GM18505 (cell line): ENCODE measurements around the gene SAXO1.

ENCODE experiments used
- ATAC-seq: cut with Tn5 transposase; IDR thresholded peaks from one replicate; pipeline ENCODE4 v1.9.1; 2021; ENCODE audit not compliant: unreplicated experiment
- POLR2A ChIP-seq: IDR thresholded peaks from 4 replicates; pipeline ENCODE4 v1.6.1; 2011; ENCODE audit warnings: borderline replicate concordance; ENCODE audit not compliant: insufficient read depth, insufficient read length; ENCODE audit errors: extremely low read depth

The SAXO1 gene

DNA sequence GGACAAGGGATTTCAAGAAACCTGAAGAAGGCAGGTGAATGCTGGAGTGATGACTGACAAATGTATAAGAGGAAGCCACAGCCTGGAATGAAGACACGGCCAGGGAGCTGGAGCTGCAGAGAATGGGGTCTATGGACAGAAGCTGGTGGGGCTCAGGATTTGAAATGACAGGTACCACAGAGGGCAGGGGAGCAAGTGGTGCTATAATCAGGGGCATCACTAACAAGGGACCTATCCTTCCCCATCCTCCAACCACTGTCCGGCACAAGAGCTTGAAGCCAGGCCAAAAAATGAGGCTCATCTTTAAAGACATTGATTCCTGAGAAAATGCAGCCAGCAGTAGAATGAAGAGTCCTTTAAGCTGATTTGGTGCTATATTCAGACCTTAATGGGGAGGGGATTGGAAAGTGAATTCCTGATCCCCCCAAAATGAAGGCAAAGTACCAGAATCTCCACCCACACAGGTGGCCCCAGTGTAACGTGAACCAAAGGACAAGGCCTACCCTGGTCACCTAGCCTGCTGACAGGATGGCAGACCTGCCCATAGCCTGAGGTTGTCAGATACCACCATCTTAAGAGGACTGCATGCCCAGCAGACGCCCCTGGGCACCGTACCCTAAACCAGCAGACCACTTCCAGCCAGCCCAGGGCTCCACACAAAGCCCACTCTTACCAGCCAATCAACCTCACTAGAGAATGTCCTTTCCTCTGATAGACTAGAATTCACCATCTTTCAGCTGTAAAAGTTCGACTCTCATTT lies 109.2 kb downstream of the SAXO1 start:
- no peak for ATAC-seq
- TF ChIP-seq POLR2A: no peak

DNA sequence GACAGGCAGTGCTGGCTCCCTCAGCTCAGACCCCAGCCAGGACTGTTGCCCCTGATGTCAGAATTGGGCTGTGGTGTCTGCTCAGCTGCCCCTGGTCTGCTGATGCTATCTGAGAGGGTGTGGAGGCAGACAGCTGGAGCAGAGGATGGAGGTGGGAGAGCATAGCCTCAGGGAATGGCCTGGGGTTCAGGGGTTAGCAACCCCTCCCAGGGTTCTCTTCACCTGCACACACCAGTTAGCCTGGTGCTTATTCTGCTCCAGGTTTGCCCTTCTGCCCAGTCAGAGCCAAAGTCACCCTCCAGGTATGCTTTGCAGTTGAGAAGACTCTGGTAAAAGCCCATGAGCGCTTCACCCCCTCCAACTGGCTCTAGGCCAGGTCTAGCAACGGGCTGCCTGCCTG lies 109.8 kb downstream of the SAXO1 start:
- no peak for ATAC-seq
- no peak for TF ChIP-seq POLR2A

DNA sequence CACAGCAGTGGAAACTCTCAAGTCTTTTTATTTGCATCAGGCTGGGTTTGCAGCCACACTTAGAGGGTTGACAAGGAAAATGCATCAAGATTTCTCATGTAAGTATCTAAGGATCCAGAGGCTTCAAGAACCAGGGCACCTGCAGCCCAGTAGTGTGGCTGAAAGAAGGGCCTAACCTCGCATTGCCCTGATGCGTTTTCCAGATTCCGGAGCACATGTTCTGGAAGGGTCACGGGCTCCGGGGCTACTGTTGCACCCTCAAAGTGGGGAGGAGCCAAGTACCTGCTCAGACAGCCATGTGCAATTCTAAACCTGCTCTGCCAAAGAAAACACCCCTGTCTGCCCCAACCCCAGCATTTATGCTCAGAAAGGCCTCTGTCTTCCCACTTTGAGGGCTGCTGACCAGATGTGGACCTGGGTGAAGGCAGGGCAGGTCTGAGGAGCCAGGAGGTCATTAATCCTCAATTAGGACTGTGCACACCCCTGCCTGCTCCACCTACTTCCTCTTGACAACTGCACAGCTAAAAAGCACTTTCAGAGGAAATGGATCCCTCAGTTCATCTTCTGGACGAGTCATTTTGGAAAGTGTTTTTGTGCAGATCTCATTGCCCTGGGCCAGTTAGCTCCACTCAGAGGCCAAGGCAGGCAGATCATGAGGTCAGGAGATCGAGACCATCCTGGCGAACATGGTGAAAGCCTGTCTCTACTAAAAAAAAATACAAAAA lies 110.7 kb downstream of the SAXO1 start:
- no peak for TF ChIP-seq POLR2A
- no peak for ATAC-seq

DNA sequence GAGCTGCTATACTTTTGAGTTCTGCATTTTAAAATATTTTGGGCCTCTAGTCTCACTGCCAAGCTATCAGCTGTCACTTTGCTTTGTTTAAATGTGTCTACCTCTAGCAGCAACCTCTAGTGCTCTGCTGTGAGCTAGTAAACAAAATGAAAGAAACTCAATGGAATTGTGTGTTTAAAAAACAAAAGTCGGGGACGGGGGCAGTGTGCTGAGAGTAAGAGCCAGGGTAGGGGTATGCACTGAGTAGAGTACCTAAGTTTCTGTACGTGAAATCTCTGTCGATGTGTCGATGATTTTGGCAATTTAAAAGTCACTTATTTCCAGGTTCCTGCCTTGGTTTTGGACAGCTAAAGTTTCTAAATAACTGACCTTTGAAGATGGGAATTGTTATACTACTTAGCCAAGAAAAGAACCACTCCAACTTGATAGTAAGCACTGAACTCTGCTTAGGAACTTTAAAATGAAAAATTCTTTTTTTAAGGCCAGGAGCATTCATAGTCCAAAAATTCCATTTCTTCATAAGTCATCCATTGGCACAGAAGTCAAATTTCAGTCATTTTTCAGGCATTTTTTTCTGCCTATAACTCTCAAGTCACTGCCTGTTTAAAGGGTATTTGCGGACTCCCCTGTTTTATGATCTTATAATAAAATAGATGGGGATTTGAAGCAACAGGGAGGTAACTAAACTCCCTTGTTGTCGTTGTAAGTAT lies 111.5 kb downstream of the SAXO1 start:
- TF ChIP-seq POLR2A: no peak
- ATAC-seq: no peak

DNA sequence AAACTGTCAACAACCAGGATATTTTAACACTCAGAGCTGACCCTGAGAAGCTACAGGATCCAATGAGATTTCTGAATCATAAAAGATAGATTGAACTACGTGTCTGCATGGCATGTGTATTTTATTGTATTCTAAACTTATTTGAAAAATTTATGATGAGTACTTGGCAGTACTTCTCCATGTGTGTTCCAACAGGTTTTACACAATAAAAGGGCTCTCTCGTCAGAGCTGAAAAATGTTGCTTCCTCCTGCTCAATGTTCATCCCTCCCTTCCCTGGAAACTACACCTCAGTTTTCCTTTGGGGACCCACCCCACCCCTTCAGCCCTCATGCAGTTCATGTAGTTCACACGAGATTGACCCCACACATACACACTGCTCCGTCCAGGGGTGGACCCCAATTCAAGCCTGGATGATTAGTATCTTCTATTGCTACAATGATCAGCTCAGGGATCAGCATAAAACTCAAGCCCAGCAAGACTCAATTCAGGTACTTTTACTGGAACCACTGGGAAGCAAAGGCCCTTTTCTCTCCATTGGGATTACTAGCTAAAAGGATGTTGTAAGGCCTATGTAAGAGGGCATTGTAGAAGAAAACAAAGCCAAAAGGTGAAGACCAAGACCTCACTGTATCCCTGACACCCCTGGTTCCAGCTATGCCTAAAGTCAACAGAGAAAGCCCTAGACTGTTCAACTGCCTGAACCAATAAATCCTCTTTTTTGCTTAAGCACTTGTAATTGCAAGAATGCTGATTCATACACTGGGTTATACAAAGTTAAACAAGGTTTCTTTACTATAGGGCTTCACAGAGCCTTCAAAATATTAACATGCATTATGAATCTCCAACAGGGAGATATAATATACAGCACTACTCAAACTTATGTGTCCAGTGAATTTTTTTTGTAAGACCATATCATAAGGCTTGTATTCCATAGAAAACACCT lies 112.6 kb downstream of the SAXO1 start:
- TF ChIP-seq POLR2A: no peak
- ATAC-seq: no peak

DNA sequence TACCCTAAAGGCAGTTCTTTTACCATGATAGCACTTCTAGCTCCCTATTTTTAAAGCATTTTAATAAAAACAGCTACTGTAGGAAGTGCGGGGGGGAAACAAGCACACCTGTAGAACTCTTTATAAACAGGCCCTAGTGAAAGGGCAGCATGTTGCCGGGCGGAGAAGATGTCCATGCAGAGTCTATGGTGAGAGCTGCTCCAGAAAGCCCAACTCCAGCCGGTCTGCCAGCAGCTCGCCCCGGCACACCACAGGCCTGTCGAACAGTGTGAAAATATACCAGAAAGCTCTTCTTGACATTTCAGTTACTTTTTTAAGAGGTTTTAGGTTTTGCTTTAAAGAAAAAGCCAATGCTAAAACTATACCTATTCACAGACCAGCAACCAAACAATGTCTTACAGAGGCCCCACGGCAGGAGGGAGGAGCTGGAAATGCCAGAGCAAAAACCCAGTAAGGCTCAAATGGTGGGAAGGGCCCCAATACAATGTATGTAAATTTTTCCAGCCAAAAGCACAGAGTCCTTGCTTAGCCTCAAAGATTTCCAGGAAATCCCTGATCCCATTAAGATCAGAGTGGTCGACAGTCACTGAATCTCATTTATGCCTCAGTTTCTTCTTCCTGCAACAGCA lies 121.2 kb downstream of the SAXO1 start:
- no peak for TF ChIP-seq POLR2A
- ATAC-seq: no peak

DNA sequence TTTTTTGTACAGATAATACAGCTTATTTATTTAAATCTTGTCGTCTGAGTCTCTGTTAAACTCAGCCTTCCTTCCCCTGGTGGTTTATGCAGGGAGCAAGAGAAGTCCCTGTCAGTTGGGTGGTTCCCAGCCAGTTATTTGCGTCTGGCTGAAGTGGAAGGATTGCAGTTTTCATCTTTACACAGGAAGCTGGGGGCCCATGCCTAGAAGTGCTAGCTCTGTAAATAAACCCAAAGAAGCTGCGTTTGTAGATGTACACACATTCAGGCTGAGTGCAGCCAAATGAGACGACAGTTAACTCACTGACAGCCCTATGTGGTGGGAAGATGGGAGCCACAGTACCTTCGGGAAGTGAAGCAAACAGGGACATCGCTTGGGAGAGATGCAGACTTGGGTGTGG lies 122.1 kb downstream of the SAXO1 start:
- no peak for ATAC-seq
- no peak for TF ChIP-seq POLR2A

DNA sequence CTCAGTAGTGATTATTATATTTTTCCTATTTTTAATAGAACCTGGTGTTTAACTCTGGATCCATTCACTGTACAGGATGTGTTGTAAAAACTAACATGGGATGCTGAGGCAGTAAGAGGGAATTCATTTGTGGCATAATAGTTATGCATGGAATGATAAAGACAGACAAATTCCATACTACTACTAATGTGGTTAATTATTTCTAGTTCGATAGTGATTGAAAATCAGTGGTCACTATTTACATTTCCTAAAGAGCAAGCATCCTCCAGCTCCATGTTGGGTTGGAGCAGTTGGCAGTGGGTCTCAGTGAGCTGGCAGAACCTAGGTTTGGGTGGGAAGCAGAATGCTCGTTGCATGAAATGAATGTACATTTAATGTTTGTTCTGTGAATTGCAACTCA lies 122.6 kb downstream of the SAXO1 start:
- no peak for TF ChIP-seq POLR2A
- ATAC-seq: no peak

DNA sequence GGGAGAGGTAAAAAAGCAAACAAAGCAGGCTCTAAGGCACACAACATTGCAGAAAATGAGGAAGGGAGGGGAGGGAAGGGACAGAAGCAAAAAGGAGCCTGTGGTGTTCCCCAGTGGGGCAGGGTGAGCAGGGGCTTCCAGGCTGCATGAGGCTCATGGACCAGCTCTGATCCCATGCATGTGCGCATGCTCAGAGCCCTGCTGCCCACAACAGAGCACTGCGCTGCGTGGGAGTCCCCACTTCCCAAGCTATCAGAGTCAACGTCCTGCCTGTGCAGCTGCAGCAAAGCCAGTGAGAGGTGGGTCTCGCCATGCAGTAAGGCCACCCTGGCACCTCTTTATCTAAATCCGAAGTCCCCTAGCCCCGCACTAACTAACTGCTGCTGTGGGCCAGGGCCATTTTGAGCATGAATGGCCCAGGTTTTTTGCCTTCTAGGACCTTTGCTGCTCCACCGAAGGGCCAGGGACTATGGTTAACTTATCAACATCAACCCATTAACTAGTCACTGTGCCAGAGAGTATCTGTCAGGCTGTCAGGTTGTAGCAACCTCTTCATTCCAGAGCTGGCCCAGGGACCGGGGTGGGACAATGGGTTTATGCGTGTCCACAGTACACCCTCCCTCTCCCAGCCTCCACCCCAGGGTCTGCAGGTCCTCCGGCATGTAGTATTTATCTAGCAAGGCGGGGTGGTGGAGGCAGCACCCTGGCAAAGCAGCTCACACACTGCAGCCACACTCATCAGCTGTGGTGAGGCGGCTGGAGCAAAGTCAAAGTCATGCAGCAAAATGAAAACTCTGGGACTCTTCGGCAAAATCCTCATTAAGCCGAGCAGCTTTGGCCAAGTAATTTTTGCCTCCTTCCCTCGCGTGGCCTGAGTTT lies 123.6 kb downstream of the SAXO1 start:
- TF ChIP-seq POLR2A: no peak
- no peak for ATAC-seq

DNA sequence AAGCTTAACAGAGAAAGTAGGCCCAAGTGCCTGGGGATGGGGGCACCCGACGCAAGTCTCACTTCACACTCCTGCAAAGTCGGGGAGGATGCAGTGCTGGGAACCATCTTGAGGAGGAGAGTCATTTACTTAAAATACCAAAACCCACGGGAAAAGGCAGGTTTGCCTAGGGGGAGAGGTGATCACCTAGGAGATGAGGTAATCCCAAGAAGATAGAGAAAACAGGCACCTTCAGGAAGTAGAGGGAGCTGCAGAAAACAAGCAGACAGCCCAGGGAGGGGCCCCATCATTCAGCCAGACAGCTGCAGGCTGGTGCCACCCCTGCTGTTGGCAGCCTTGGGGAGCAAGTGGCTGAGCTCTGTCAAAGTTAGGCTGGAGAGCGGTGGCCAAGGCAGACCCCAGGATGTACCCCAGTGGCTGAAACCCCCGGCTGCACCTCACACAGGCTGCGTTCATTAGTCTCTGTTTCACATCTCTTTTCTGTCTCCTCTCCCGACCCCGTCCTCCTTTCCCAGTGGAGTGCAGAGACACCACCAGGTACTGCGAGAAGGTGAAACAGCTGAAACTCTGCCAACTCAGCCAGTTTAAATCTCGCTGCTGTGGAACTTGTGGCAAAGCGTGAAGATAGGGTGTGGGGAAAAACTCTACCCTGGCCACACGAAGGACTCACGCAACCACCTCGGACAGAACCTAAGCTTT lies 124.9 kb downstream of the SAXO1 start:
- TF ChIP-seq POLR2A: no peak
- ATAC-seq: no peak
